HG03103 (cell line): ENCODE results near the gene GRK3.
"Not testable (repeated sequence)": the region's sequence is repeated elsewhere in the genome, so short reads cannot be mapped to it uniquely, and the experiment has no call there.

Experiments used
- ATAC-seq: cut with Tn5 transposase; IDR thresholded peaks from one replicate; pipeline ENCODE4 v1.9.1; 2021; ENCODE audit warnings: low read depth; ENCODE audit not compliant: unreplicated experiment

The GRK3 gene

DNA sequence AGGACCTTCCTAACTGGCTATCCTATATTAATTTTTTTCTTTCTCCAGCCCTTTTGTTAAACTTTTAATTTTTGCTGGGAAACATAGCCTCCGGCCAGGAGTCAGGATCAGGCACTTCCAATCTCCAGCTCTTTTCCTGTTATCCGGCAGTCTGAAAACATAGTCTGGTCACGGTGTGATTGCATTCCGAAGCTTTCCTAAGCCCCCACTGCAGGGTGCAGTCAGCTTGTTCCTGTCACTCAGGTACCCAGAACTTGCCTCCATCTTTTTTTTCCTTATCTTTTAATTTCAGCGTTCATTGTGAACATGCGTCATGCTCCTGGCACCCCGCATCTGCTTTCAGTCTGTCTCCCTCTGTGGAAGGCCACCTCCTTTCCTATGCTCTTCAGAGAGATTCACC lies 59.4 kb downstream of the GRK3 start:
- no peak for ATAC-seq

DNA sequence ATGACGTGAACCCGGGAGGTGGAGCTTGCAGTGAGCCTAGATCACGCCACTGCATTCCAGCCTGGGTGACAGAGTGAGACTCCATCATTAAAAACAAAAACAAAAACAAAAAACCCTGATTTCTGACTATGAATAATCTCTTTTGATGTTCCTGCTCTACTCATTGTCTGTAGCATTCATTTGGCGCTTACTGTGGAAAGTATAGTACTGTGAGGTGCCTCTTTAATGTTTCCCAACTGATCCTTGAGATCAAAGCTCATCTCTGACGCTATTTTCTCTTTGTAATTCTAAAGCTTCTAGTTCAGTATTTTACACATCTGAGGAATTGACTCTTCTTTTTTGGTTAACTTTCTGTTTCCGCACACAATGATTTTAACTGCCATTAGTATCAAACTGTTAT lies 60.0 kb downstream of the GRK3 start:
- no peak for ATAC-seq

DNA sequence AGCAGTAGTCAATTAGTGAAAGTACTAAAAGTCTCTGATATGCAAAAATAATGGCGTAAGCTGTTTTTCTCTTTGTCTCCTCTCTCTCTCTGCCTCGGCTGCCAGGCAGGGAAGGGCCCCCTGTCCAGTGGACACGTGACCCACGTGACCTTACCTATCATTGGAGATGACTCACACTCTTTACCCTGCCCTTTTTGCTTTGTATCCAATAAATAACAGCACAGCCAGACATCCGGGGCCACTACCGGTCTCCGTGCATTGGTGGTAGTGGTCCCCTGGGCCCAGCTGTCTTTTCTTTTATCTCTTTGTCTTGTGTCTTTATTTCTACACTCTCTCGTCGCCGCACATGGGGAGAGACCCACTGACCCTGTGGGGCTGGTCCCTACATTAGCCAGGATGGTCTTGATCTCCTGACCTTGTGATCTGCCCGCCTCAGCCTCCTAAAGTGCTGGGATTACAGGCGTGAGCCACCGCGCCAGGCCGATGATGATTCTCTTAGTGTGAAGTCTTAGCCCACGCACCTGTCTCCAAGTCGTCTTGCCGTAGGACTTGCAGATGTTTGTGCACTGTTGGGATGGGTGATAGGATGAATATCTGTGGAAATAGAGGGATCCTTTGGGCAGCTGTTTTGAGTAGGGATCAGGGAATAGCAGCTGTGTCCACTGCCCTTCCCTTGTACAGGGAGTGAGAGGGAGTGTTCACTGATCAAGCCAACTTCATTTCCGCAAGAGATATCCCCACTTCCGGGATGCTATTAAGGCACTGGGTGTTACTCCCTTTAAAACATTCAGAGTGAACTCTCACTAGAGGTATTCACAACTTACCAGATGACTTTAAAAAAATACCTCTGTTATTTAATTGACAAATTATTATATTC lies 61.5 kb downstream of the GRK3 start:
- not testable (repeated sequence) for ATAC-seq

DNA sequence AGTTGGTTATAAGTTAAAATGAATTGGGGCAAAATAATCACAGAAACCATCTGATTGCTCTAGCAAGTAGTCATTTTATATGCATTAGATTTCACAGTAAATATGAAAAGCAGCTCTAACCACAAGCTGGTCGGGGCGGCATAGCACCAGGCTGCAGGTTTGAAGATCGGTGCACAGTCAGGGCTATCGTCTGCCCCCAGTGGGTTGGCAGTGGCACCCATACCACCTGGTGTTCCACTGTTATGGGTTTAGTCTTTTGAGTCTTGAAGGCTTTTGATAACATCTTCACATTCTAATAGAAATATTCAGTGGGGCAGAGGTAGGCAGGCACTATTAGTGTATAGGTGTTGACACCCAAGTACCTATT lies 62.1 kb downstream of the GRK3 start:
- no peak for ATAC-seq

DNA sequence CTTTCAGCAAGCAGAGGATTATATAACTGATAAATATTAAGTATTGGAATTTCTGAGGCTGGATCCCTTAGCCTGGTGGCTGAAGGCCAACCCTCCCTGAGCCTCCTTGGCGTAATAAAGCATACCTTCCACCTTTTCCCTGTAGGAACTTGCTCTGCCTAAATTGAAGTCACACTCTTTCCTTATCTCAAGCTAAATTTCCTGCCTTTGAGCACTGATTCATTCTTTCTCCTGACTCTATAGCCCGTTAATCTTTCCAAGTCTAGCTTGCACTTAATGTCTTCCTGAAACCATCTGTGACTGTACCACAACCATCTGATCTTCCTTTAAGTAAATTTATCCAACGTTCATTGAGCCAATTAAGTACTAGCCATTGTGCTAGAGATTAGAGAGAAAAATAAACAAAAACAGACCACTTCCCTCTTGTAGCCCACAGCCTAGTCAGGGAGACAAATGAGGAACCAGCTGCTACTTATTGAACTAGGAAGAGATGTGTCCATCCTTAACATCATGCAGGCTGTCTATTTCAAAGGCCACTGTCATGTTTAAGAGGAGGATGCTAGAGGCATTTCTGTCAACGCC lies 62.9 kb downstream of the GRK3 start:
- no peak for ATAC-seq

DNA sequence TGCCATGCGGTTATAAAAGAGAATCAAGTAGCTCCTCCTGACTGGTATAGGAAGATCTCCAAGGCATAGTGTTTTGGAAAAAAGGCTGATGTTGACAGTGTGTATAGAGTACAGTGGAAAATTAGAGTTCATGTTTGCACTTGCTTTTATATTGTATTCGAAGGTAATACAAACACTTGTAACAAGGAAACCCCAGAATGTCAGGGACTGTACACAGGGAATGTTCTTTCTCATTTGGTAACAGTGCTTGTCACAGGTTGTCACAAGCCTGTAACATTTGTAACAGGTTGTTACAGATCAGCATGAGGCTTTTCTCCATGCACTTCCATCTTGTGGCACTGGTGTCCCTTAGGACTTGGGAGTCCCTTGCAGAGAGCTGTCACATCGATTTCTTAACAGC lies 64.0 kb downstream of the GRK3 start:
- ATAC-seq, result no peak

DNA sequence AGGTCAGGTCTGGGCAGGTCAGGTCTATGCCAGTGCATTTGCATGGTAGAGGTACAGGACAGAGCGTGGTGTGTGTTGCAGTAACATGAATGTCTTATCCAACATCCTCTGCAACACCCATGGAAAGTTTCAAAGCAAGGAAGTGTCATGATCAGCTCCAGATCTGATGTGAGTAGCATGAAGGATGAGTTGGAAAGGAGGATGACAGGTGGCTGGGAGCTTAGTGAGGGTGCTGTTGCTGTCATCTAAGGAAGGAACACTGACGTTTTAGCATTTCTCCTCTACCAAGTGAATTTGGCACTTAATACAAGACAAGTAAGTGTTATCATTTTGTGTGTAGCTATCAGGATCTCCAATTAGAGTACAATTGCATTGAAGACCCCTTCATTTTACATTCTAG lies 65.1 kb downstream of the GRK3 start:
- ATAC-seq, result no peak

DNA sequence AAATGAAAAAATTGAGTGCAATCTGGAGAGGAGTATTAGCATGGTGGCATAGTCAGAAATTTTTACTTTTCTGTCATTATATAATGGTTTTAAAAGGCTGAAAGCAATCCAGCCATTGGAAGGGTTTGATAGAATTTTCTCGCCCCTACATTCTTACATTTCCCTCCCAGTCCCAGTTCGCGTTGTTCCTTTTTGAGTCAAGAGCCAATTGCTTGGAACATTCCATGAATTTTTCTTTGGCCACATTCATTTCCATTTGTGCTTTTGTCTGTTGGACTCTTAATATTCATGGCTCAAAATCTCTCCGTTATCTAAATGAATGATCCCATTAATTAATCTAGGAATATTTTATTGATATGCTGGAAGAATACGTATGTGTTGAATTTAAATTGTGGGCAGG lies 66.0 kb downstream of the GRK3 start:
- no peak for ATAC-seq

DNA sequence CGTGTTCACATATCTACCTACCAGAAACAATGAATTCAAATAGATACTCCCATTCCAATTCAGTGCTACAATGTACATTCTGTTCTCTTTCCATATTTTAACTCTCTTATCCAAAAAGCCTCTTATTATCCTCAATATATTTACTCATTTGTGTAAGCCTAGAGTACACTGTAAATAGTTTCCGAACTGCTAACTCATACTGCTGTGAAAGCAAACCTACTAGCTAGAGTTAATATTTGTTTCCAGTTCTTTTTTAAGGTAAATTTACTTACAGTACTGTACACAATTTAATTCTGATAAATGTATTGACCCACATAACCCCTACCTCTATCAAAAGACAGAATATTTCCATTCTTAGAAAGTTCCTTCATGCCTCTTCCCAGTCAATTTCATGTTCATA lies 71.8 kb downstream of the GRK3 start:
- no peak for ATAC-seq

DNA sequence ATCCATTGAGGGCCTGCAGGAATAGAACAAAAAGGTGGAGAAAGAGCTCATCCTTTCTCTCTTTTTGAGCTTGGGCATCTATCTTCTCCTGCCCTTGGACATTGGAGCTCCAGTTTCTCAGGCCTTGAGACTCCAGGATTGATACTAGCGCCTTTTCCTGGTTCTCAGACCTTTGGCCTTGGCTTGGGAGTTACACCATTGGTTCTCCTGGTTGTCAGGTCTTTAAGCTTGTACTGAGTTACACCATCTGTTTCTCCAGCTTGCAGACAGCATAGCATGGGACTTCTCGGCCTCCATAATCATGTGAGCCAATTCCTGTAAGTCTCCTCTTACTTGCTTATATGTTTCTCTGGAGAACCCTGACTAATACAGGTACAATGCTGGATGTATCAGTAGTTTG lies 72.6 kb downstream of the GRK3 start:
- no peak for ATAC-seq

DNA sequence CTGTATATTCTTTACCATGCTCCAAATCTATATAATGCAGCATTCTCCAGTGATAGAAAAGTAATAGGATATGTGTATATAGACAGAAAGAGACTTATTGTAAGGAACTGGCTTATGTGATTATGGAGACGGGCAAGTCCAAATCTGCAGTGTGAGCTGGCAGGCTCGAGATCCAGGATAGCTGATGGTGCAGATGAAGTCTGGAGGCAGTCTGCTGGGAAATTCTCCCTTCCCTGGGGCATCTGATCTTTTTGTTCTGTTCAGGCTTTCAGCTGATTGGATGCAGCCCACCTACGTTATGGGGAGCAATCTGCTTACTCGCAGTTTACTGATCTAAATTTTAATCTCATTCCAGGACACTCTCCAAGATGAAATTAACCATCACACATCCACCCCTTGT lies 73.2 kb downstream of the GRK3 start:
- no peak for ATAC-seq

DNA sequence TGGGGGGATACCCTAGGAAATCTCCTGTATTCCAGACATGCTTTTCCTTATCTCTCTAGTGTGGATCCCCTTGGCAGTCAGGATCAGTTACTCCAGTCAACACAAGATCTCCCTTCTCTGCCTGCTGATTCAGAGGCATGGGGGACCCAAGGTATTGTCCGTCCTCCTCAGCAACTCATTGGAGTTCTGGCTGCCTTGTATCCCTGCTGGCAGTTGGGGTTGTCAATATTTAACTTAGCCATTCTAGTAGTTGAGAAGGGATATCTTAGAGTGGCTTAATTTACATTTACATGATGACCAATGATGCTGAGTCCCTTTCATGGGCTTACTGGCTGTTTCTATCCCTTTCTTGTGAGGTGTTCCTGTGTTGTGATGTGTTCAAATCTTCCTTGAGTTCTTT lies 74.2 kb downstream of the GRK3 start:
- ATAC-seq, result no peak

DNA sequence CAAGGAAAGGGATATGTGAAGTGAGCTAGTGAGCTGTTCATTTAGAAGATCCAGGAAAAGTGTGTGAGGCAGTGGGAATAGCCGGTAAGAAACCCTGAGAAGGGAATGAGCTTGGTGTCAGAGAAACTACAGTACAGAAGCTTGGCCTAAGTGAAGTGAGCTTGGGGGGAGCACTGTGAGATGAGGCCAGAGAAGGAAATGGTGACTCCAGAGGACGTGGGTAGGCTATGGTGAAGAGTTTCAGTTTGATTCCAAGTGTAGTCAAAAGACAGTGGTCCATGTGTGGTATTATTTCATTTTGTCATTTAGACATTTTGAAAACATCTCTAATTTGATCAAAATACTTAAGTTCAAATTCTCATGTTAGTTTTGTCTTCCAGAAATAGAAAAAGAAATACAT lies 77.2 kb downstream of the GRK3 start:
- no peak for ATAC-seq

DNA sequence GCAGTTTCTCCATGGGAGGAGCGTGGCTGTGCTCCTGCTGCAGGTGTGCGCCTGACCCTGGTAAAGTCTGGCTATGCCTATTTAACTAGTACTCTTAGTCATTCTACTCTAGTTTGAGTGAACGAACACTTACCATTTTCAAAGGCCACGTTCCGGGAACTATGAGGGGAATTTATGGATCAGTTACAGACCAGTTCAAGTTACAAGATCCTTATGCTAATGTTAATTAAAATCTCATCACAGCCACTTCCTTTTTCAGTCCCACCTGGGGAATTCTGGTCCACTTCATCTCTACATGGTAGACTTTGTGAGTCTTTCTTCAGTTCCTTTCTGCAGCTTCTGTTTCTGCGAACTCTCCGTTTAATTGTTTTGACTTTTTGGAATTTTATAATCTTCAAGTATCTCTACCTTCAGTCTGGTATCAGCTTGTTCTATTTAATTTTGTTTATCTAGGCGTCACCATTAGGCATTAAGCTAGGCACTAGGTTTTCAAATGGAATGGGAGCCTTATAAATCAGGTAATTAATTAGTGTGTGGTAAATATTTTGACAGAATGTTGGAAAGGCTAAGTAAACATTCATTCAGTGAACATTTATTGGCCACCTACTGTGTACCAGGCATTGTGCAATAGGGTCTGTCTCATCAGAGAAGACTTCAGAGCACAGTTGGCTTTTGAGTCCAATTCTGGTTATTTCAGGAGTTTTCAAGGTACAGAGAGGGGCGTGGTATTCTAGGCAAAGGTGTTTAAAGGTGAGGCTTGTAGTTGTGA lies 78.9 kb downstream of the GRK3 start:
- no peak for ATAC-seq

DNA sequence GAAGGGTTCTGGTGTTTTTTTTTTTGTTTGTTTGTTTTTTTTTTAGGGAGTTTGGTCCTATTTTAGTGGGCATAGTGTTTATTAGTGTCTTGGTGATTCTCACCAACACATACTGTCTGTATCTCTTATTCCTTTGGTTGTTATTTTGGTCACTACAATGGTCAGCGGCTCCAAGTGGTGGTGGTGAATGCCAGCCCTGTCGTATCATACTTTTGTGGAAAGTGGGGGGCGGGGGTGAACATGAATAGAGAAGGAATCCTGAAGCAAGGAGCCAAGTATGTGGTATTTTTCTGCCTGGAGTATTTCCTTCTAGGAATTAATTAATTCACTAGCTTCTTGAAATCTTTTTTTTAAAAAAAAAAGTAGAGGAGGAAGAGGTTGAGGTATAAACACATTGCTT lies 79.6 kb downstream of the GRK3 start:
- ATAC-seq, result no peak

DNA sequence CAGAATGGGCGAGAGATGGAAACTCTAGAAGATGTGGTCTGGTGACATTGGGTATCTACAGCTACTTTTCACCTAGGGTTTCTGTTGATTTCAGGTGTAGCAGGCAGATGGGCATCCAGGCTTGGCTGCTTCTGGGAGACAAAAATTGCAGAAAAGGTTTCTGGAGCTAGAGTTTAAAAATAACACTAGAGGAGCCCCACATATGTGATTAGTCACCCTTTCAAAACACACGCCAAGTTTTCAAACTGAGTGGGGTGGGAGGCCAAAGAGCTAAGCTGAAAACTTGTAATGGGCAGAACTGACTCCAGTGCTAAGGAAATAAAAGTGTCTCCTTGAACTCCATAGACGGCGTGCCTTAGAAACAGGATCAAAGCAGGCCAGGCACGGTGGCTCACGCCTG lies 80.8 kb downstream of the GRK3 start:
- no peak for ATAC-seq

DNA sequence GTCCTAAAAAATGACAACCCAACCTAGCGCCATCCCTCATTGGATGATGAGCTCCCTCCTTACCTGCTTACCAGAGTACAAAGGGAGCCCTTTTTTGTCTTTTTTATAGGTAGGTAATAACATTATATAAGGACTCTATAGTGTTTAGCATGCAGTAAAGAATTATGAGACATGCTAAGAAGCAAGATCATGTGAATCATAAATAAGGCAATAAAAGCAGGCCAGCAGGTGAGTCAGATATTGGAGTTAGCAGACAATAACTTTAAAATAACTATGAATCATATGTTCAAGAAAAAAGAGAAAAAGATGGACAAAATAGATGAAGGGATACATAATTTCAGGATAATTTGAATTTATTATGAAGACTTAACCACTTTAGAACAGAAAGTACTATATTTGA lies 81.5 kb downstream of the GRK3 start:
- ATAC-seq, result no peak

DNA sequence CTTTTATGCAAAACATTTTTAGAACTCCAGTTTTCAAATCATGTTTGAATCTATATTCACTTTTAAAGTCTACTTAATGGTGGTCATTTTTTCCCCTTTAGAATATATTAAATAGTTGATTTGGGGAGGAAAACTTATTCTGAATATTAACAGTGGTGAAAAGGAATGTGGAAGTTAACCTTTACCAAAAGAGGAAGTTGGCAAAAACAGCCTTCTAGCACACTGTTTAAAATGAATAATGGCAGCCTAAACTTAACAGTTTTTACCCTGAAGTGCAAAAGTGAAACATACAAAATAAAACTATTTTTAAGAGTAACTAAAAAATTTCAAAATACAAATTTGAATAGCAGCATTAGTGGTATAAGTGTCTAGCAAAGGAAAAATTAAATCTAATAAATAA lies 86.4 kb downstream of the GRK3 start:
- no peak for ATAC-seq

DNA sequence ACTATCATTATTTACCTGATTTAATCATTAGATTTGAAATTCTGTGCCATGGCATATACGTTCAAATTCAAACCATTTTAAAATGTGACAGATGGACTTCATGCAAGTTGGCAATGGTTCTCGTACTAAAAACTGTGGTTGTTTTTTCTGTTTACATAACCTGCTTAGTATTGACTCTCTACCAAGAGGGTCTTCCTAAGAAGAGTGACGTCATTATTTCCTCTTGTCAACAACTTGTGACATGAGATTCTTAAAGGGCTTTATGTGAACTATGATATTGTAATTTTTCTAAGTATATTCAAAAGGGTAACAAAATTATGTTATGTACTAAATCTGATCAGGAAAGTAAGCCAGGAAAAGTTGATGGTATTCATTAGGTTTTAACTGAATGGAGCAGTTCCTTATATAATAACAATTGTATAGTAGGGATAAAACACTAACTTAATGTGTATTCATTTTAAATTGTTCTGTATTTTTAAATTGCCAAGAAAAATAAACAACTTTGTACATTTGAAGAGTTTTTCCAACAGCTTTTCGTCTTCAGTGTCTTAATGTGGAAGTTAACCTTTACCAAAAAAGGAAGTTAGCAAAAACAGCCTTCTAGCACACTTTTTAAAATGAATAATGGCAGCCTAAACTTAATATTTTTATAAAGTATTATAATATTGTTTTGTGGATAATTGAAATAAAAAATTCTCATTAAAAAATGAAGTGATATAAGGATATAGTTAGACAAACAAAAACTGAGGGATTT lies 87.0 kb downstream of the GRK3 start:
- ATAC-seq, result no peak

DNA sequence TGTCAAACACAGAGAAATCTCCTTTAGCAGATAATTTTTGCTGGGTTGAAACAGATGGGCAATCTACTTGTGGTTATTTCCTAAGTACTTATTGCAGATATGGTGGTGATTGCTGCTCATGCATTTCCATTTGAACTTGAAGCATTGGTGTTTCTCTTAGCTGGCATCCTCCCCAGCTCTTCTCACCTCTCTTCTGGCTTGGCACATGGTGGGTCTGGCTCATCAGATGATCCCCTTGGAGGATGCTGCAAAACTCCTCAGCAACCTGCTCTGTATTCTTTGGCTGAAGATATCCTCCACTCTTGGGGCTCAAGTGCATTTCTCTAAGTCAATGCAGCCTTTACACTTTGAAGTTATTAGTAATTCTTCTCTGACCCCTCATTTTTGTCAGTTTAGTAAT lies 90.2 kb downstream of the GRK3 start:
- no peak for ATAC-seq

DNA sequence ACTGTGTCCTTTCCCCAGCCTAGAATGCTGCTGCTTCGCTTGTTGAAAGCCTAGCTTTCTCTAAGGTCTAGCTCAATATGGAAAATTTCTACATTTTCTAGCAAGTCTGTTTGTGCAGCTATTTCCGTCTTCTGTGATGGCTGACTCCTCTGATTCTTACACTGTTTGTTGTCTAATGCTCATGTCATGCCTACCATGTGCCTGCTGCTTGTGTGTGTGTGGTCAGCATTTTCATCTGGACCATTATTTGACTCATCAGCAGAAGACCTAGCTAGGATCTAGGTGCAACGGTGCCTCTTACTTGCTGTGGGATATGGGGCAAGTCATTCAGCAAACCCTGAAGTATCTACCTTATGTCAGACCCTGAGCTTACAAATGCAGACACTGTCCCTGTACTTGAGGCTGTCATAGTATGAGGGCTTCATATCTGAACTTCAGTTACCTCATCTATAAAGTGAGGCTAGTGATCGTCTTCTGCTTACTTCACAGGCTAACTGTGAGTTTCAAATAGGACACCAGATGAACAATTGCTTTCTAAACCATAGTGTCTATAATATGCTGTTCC lies 91.0 kb downstream of the GRK3 start:
- ATAC-seq, result no peak
